GM18505 (cell line): ENCODE results near the gene EXOC2.
"Not testable (repeated sequence)": the region's sequence is repeated elsewhere in the genome, so short reads cannot be mapped to it uniquely, and the experiment has no call there.

Experiments
- ATAC-seq: cut with Tn5 transposase; IDR thresholded peaks from one replicate; pipeline ENCODE4 v1.9.1; 2021; ENCODE audit not compliant: unreplicated experiment
- POLR2A ChIP-seq: IDR thresholded peaks from 4 replicates; pipeline ENCODE4 v1.6.1; 2011; ENCODE audit warnings: borderline replicate concordance; ENCODE audit not compliant: insufficient read depth, insufficient read length; ENCODE audit errors: extremely low read depth

EXOC2 gene

DNA sequence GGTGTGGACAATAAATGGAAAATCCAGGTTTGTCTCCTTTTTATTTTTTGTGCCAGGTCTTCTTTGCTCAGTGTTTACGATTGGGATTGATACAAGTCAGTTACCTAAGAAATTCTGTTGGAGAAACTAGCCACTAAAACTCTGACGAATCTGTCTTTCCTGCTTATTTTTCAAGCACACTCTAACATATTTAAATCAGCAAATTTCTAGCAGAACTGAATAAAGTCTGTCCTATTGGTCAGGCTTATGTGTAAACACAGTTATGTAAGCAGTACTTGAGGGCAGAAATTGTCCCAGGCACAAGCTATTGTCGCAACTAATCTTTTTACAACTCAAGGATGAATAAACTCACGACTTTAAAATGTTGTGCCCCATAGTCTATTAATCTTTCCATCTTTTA lies 12.1 kb upstream of the EXOC2 start:
- no peak for ATAC-seq
- TF ChIP-seq POLR2A, result no peak

DNA sequence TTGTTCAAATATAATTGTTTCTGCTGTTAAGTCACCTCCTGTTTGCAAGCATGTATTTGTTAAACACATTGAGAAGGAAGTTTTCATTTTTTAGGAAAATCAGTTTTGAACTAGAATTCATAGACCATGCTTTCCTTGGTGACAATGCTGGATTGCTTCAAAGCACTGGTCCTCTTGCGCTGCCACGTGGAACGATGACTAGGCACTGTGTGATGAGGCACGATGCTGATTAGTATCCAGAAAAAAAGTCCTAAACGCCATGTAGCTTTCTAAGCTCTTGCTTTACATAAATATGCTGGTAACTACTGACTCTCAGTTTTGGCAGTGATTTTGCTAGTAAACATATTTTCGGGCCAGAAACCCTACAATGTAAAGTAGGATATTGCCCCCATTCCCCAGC lies 11.1 kb upstream of the EXOC2 start:
- ATAC-seq, result no peak
- TF ChIP-seq POLR2A, result no peak

DNA sequence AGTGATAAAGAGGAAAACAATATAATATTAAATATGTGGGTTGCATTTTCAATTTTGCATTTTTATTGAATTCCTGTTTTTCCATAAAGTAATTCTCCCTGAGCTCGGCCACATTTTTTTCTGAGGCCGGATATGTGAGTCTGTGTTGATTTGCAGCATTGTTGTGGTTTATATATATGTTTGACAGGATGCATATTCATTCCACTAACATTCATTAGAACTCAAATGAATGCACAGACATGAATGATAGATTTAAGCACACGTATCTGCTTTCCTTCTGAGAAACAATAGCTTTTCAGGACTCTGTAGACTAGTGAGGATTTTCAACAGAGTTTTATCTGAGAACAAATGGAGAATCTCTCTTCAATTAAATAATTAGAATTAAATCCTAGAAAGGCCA lies 10.6 kb upstream of the EXOC2 start:
- no peak for TF ChIP-seq POLR2A
- ATAC-seq, result no peak

DNA sequence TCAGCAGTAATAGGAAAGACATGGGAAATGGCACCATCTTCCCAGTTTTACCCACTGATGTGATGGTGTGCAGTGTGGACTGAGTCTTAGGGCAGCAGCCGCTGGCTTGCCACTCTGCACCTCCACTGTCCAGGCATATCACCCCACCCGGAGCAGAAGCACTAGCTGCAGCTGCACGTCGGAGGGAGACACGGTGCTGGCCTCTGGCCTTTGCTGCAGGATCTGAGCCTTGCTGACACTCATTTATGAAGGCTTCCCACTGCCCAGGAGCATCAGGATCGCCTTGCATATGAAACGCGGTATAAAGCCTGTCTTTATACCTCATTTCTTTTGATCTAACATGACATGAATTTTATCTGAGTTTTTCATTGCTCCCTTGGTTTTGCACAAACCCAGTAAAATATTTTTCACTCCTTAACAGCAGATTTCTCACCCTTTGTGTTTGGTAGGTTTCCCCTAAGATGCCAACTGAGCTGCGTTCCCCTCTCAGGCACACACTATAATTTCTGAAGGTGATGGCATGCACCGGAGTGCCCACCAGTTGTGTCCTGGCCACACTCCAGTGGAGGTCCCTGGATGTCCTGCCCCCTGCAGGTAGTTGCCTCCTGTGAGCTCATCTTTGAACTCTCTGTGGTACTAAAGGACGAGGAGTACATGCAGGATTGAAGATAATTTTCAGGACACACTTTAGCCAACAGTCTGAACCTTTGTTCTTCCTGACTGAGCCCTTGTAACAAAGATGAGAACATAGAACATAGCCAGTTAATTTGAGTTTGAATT lies 9.0 kb upstream of the EXOC2 start:
- no peak for ATAC-seq
- TF ChIP-seq POLR2A, result no peak

DNA sequence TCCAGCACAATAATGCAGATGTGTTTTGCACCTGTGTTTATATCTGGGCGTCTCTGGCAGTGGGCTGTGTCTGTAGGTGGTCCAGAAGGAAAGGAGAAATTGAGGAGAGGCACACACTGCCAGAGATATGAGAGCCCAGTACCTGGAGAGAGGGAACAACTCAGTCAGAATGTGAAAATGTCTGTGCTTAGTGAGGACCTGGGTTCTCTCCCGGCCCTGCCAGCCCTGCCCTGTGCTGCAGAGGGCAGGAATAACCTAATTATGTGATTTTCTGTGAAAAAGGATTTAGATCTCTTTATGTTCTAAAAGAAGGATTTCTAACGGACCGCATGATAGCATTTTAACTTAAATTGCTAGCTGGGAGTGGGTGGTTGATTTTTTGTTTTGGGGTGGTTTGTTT lies 8.3 kb upstream of the EXOC2 start:
- no peak for TF ChIP-seq POLR2A
- ATAC-seq, result no peak

DNA sequence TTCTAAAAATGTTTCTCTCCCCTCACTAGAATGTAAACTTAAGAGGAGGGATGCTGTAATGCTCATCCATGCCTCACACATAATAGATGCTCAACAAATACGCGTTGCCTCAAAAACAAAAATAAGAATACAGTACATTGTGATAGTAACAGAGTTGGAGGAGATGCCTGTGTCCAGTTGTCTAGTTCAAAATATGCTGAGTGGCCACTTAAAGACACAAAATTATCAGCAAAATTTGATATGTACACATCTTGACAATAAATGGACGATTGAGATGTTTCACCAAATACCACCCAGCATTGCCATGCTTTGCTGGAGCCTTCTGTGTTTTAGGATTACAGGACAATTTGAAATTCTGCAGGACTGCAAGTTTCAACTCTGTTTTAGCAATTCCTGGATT lies 7.6 kb upstream of the EXOC2 start:
- no peak for ATAC-seq
- no peak for TF ChIP-seq POLR2A

DNA sequence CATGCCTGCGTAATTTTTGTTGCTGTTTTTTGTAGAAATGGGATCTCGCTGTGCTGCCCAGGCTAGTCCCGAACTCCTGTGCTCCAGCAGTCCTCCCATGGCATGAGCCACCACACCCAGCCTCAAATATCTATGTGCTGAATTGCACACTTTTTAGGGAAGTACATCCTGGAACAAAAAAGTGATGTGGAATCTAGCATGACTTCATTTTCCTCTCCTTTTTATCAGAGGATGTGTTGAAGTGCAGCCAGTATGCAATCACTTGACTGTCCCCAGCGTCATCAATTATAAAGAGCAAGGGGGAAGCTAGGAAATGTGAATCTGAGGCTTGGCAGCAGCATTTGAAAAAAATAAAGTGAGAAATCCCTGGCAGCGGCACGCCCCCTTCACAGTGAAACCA lies 6.4 kb upstream of the EXOC2 start:
- no peak for TF ChIP-seq POLR2A
- ATAC-seq, result no peak

DNA sequence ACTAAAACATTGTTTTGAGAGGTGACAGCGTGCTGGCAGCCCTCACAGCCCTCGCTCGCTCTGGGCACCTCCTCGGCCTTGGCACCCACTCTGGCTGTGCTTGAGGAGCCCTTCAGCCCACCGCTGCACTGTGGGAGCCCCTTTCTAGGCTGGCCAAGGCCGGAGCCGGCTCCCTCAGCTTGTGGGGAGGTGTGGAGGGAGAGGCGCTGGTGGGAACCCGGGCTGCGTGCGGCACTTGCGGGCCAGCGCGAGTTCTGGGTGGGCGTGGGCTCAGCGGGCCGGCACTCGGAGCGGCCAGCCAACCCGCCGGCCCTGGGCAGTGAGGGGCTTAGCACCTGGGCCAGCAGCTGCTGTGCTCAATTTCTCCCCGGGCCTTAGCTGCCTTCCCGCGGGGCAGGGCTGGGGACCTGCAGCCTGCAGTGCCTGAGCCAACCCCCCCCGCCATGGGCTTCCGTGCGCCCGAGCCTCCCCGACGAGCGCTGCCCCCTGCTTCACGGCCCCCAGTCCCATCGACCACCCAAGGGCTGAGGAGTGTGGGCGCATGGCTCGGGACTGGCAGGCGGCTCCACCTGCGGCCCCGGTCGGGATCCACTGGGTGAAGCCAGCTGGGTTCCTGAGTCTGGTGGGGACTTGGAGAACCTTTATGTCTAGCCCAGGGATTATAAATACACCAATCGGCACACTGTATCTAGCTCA lies 1.6 kb upstream of the EXOC2 start:
- ATAC-seq, result not testable (repeated sequence)

DNA sequence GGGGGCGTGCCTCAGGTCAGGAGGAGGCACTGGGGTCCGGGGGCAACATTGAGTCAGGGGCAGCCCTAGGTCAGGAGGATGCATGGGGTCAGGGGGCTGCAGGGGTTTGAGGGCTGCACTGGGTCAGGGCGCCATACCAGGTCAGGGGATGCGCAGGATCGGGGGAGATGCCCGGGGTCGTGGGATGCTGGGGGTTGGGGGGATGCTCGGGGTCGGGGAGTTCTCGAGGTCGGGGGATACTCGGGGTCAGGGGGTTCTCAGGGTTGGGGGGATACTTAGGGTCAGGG lies 727 bp upstream of the EXOC2 start:
- no peak for TF ChIP-seq POLR2A
- ATAC-seq, result no peak

DNA sequence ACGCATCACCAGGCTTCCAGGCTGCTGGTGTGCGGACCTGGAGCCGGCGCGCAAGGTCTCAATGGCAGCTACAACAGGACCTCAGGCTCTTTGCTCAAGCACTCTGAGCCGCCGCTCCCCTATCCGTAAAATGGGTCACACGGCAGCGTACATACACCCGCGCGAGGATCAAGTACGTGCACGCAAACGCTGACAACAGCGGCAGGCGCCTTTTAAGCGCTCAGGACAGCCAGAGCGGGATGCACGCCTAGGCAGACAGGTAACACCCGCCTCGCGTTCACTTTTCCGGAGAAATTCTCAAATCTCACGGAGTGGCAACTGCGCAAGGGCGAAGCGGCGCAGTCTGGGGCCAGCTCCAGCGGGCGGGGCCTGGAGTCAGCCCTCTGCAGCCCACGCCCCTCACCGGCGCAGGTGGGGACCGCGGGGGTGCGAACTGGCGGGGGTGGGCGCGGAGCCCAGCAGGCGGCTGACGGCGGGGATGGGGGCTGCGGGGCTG lies 535 bp downstream of the EXOC2 start:
- peak; percentile 68 for ATAC-seq
- no peak for TF ChIP-seq POLR2A

DNA sequence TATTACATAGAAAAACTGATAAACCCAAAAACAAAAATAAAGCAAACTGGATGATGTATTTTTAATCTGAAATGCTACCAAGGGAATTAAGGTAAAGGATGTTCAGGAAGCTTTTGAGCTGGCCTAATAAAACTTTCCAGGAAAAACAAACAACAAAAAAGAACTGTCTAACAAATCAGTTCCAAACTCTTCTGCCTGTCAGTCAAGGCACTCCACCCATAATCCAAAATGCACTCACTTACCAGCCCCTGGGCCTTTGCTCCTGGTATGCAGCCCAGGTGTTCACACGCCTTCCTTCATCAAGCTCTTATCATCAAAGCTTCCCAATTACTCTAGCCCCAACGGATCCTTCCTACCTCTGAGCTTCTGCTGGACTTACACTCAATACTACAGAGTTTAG lies 3.7 kb downstream of the EXOC2 start:
- ATAC-seq, result no peak

DNA sequence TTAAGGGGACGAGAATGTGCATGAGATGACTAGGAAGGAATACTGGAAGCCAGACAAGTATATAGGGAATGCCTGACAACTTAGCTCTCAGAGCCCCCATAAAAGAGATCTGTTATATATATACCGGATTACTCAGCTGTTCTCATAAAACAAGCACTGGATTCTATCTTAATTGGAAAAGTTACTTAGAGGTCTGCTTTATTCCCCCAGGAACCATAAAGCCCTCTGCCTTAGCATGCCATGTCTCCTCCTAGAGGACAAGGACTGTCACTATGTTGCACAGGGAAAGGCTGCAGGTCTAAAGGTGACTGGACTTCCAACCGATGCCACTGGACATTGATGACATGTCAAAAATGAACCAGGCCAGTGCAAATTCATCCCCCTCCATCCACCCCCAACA lies 6.4 kb downstream of the EXOC2 start:
- ATAC-seq, result no peak
- TF ChIP-seq POLR2A, result no peak

More for the DNA sequence above, 3.7 kb downstream of the EXOC2 start:
- no peak for TF ChIP-seq POLR2A

DNA sequence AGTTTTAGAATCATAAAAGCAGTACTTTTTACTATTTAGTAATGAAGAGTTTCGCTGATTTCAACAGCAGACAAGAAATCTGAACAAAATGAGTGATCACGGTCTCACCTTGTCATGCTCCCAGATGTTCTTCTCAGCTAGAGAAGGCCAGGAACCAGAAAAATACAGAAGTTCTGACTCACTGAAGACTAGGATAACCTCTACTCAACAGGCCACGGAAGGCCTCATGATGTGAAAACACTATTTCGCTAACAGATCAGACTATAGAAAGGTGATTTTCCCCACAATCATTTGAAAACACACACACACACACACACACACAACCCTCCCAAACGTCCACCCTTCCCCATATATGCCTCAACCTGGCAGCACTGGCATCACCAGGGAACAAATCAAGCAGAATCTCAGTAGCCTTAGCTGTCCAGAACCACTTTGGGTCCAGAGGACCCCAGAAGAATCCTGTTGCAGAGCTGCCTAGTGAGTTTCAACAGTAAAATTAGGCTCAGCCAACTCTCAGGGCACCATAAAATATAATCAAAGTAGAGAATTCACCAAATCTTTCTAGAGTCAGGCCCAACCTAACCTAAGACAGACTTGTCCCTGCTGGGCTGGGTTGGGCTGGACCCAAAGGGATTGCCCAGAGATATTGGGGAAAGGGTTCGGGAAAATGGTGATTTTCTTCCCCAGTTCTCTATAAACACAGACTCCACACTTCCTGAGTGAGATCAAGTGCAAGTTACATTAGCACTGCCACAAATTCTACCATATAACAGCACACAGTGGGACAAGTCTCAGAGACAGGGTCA lies 7.9 kb downstream of the EXOC2 start:
- no peak for TF ChIP-seq POLR2A
- ATAC-seq, result peak; percentile 62
